NCI-H1694 (cell line): ENCODE measurements around the gene ZBTB21.

Experiments used
- DNase-seq: peaks from one replicate; lab custom pipeline; 2025; lab: John Stamatoyannopoulos, UW

ZBTB21 gene

GRCh38 chr21:41992576-41992975, 17.6 kb downstream of the ZBTB21 start:
- no peak for DNase-seq

GRCh38 chr21:41991659-41992058, 18.5 kb downstream of the ZBTB21 start:
- DNase-seq = no peak

- no peak for DNase-seq
These were observed 20.5 kb downstream of the ZBTB21 start for GRCh38 chr21:41989698-41990097.

GRCh38 chr21:41987310-41987709, 22.9 kb downstream of the ZBTB21 start:
- no peak for DNase-seq

GRCh38 chr21:41985662-41986416, 24.3 kb downstream of the ZBTB21 start:
- no peak for DNase-seq

GRCh38 chr21:41983229-41983628, 26.9 kb downstream of the ZBTB21 start:
- no peak for DNase-seq

- DNase-seq = no peak
These were observed 29.6 kb downstream of the ZBTB21 start for GRCh38 chr21:41980561-41980960.

GRCh38 chr21:41979751-41980369, 30.3 kb downstream of the ZBTB21 start:
- DNase-seq = no peak

- DNase-seq = no peak
These were observed 30.8 kb downstream of the ZBTB21 start for GRCh38 chr21:41979335-41979734.

GRCh38 chr21:41977034-41977950, 32.9 kb downstream of the ZBTB21 start:
- DNase-seq = no peak

GRCh38 chr21:41976611-41977010, 33.5 kb downstream of the ZBTB21 start:
- no peak for DNase-seq

- DNase-seq = no peak
These were observed 34.5 kb downstream of the ZBTB21 start for GRCh38 chr21:41975391-41976272.

GRCh38 chr21:41974752-41975053, 35.5 kb downstream of the ZBTB21 start:
- no peak for DNase-seq

- no peak for DNase-seq
These were observed 36.1 kb downstream of the ZBTB21 start for GRCh38 chr21:41973861-41974751.

GRCh38 chr21:41973427-41973831, 36.7 kb downstream of the ZBTB21 start:
- no peak for DNase-seq

- no peak for DNase-seq
These were observed 37.5 kb downstream of the ZBTB21 start for GRCh38 chr21:41972511-41973205.

GRCh38 chr21:41971891-41972290, 38.3 kb downstream of the ZBTB21 start:
- DNase-seq = no peak

GRCh38 chr21:41970751-41971653, 39.2 kb downstream of the ZBTB21 start:
- no peak for DNase-seq

- no peak for DNase-seq
These were observed 40.1 kb downstream of the ZBTB21 start for GRCh38 chr21:41970106-41970391.
